HTR-8/SVneo (cell line): ENCODE results near the gene NR3C1.

Source experiments
- DNase-seq: peaks from one replicate; pipeline ENCODE4 v3.0.0; 2011; ENCODE audit warnings: low spot score, mixed read lengths; ENCODE audit not compliant: insufficient read length
- FAIRE-seq: peaks from 2 replicates; lab custom pipeline; 2011; peaks lifted over from hg19 to GRCh38; lab: Jason Lieb, UNC

NR3C1 gene

DNA sequence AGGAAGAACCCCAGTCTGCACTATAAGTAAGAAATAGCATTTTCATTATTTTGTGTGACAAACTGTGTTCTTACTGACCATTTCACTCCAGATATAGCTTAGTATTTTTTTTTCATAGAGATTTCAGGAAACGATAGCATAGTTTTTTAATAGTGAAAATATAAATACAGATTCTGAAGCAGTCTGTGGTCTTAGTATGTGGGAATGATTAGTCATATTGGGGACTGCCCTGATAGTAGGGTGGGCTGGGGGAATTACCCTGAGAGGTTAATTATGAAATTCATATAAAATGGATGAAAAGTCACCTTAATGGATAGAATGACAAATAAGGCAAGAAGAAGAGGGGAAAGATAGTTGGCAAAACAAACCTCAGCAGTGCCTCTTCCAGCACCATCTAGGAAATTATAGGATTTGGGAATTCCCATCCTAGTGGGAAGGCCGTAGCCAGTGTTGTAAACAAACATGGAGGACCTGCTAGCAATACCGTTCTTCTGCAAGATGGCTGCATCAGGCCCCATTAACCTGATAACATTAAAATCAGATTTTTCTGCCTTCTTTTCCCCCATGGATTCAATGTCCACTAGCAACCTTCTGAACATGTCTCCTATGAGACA is 23.7 kb upstream of the NR3C1 start:
- no peak for FAIRE-seq

DNA sequence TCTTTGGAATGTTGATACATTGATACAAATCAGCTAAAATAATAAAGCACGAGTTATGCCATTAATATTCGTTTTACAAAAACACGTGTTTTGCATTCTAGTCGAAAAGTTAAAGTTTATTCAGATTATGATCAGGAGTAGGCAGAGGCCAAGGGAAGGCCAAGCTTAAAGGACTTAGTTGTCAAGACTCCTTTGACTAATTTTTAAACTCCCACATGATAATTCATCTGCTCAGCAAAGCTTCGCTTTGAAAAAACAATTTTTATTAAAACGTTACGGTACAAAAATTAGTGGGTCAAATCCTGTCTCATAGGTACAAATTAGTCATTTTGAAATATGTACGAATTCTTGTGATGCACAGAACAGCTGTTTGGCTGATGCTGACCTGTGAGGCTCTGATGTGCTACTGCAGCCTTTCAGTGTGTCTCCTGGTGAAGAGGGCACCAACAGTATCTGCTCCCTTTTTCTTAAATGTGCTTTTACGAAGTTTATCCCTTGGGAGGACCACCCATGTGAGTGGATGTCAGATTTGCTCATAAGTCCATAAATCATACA is 23.0 kb upstream of the NR3C1 start:
- FAIRE-seq (no peak), DNase-seq (no peak)

More for the DNA sequence above, 23.7 kb upstream of the NR3C1 start:
- DNase-seq: no peak

DNA sequence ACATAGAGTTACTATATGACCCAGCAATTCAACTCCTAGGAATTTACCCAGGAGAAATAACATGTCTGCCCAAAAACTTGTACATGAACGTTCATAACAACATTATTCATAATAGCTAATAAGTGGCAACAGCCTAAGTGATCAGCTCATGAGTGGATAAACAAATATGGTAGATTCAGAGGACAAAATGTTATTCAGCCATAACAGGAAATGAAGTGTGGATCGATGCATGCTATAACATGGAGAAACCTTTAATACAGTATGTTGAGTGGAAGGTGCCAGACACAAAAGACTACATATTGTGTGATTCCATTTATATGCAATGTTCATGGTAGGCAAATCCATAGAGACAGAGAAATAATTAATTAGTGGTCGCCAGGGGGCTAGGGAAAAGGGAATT is 22.3 kb upstream of the NR3C1 start:
- FAIRE-seq: no peak
- DNase-seq: no peak

DNA sequence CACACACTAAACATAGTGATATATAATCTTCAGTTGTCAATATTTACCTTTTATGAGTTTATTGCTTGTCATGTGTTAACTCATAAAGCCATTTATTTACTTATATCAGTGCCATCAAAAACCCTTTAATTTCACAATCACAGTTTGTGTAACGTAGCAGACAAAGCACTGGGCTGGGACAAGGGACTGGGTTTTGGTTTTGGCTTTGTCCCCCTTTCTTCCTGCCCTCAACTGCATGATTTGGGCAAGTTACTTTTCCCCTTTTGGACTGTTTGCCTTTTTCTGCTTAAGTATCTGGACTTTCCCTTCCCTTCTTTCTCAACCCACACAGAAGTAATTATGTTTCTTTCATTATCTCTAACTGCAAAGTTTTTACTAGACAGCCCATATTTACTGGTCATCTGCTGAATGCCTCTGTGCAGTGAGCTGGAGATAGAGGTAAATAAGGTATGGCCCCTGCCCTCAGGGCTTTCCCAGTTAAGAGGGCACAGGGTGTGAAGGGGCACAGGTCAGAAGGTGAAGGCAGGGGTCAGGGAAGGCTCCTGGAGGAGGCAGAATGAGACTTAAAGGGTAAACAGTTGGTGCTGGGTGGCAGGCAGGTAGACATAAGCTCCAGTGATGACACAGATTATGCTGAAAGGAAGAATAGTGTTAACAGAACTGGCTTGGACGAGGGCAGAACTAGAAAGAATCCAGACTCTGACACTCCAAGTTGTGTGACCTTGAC is 14.8 kb upstream of the NR3C1 start:
- DNase-seq: no peak
- no peak for FAIRE-seq

DNA sequence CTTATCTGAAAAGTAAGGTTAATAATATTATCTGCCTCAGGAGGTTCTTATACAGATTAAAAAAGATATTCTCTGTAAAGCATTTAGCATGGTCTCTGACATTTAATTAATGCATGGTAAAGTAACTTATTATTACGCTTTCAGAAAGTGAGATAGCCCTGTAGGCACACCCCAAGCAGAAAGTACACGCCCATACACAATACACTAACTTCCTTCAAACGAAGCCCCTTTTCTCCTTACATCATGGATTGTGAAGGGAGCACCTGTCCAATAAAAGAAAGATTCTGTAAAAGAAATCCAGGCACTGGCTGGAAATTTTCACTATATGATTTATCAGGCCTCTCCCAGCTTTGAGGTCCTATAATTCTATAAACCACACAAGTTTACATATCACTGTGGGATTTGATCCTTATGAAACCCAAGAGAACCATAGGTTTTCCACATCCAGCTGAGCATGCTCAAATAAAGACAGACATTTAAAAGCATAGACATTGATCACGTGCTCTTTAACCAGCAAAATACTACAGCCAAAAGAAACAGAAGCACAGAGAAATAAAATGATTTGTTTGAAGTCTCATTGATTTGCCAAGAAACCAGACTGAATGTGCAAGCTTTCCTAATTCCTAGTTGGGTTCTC is 14.1 kb upstream of the NR3C1 start:
- FAIRE-seq: no peak
- no peak for DNase-seq

DNA sequence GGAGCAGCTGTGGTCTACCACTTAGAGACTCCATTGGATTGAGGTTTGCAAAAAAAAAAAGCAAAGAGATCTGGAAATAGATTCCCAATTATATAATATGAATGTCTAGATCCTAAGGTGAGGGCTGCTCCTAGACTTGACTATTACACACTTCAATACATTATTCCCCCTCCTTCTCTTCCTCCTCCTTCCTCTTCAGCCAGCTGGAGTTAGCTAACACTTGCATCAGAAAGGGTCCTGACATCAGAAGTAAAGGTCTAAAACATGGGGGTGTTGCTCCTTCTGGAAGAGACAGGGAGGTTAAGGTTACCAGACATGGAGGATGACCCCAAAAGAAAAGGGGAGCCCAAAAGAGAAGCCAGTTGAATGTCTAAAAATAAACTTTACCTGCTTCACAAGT is 12.9 kb upstream of the NR3C1 start:
- FAIRE-seq (no peak), DNase-seq (no peak)

DNA sequence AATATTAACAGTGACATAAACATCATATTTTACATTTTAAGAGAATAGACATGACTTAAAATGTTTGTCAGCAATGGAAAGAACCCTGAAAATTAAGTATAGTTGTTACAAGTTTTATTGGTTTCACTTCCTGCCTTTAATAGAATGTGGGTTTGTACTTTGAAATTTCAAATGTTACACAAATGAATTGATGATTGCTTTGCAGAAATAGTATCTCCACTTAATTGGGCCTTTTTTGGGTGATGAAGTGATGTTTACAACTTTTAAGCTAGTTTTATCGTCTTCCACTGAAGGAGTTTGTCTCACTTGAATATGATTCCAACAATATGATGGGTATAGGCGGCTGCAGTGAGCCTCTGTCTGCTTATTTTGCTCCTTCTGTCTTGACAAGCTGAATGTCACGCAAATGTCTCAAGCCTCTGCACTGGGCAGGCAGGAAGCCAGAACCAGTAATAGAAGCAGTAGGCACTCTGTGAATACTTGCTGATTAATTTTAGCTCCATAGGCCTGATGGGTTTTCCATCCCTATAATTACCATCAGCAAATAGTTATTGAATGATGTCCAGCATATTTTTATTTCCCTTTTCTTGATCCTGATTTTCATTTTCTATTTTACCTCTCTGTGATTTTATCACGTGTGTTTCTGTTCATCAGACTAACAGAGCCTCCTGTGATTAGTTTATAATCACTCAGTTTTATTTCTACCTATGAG is 10.6 kb upstream of the NR3C1 start:
- no peak for FAIRE-seq

DNA sequence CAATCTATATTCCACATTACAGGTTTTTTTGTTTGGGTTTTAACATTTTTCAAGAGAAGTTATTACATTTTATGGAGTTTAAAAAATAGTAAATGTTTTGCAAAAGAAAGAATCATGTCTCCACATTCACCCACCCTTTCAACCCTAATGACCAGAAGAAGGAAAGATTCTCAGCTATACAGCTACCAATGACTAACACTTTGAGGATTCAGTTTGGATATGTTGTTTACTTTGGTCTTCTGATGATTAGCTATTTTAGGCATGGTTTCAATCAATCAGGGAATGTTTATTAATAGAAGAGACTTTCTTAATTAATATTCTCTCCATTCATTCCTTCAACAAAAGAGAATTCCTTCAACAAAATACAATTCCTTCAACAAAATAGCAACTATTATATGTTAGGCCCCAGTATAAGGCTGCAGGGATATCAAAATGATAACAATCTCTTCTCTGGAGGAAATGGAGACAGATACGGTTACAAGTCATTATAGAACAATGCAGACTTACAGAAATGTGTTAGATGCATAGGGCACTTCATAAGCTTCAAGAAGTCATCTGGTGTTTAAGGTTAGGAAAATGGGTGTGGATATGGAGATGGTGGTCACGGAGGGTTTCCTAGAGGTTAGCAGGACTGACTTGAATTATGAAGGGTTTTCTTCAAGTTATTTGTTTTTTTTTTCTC is 9.3 kb upstream of the NR3C1 start:
- no peak for DNase-seq
- FAIRE-seq: no peak

More for the DNA sequence above, 10.6 kb upstream of the NR3C1 start:
- no peak for DNase-seq

DNA sequence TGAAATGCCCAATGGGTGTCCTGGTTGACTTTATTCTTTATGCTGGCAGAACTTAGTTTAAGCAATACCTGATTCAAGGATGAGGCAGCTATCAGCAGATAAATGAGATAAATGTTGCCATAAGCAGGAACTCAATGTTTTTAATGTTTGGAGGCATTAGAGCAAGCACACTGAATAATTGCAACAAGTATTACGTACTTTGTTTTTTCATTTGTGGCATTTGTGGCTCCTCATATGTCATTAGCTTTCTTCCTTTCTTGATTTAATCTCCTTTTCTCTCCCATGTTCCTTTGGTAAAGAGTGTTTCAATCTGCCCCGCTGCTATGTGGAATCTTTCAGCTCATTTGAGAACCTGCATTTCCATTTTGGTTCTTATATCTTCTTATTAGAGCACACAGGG is 6.4 kb upstream of the NR3C1 start:
- no peak for DNase-seq
- FAIRE-seq: no peak

DNA sequence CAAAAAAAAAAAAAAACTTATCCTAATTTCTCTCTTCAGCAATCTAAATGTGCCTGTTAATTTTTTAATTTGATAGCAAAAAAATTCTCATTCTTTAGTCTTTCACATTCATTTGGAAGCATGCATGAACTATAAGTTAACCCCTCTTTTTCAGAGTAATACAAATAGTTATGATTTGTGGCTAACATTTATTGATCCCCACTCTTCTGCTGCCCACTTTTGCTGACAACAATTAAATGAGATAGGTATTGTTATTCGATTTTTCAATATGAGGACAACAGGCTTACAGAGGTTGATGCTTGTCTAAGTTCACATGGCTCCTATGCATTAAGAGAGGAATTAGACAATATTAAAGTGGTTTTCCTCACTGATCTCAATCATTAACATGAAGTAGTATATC is 2.9 kb upstream of the NR3C1 start:
- no peak for FAIRE-seq
- DNase-seq: no peak

DNA sequence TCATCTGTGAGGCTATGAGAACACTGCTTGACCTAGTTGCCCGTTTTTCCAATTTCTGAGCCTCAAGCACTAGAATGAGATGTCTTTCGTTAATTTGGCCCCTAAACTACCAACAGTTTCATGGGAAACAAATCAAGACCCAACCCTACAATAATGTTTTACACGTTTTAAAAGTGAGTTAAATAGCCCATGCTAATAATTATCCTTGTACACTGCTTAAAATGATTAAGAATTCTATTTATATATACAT is 2.3 kb upstream of the NR3C1 start:
- FAIRE-seq (no peak), DNase-seq (no peak)

DNA sequence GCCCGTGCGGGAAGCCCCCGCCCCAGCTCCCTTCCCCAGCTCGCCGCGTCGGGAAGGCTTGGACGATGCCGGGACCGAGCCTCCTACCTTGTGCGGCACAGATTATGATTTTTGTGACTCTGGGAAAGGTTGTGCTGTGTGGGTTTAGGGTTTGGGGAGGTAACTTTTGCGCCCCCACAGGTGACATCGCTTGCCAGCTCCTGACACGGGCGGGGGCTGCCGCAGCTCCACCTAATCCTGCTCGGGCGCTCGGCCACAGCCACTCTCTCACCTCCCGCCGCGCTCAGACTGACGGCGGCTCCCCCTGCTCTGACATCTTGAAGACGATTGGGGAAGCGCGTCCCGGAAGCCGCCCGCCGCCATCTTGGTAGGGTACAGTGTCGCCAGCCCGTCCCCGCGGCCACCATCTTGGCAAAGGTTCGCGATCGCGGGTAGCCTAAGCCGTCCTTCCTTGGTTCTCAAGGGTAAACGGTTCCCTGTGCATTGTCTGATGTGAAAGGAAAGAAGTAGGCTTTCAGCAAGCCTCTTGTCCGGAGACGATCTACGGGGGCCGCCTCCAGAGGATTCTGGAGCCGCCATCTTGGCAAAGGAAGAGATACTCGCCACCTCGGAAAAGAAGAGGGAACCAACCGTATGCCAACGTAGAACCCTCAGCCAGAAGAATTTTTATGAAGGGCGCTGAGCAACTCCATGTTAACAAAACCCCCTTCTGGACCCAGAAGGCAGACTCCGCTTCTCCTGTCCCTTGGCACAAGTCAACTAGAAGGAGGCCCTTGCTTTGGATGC is 1.8 kb upstream of the NR3C1 start:
- DNase-seq (peak; percentile 64), FAIRE-seq (peak; percentile 49)

DNA sequence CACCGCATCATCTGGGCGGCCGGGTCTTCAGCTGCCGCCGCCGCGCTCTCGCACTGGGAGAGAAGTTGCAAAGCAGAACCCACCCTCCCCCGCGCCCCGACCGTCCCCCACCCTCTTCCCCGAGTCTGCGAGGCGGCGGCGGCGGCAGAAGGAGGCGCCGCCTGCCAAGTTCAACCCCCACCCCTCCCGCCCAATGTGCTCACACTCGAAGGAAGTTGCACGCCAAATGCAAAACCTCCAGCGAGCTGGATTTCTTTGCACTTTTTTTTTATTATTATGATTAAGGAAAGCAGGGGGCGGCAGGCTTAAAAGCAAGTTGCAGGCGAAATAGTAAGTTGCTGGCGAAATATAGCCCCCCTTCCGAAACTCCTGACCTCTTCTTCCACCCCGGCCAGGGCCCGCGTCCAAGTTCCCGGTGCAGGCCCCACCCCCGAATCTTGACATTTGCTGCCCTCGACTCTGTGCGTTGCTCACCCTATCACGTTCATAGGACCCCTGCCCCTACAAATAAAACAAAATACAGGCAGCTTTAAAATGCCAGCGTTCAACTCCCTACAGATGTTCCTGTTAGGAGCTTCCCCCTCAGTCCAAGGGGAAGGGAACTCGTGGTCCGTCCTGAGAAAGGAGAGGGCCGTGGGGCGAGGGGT is 1.1 kb upstream of the NR3C1 start:
- FAIRE-seq (no peak), DNase-seq (peak; percentile 62)

DNA sequence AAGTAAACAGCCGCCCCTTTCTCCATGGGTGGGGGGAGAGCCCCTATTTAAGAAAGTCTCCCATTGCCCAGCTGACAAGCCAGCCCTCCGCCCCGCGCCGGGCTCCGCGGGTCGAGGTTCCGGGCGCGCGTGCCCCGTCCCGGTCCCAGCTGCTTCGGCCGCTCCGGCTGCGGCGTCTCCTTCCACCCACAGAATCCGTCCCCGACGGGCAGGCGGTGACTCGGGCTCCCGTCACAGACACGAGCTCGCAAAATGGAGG is 223 bp downstream of the NR3C1 start:
- FAIRE-seq: no peak
- no peak for DNase-seq

DNA sequence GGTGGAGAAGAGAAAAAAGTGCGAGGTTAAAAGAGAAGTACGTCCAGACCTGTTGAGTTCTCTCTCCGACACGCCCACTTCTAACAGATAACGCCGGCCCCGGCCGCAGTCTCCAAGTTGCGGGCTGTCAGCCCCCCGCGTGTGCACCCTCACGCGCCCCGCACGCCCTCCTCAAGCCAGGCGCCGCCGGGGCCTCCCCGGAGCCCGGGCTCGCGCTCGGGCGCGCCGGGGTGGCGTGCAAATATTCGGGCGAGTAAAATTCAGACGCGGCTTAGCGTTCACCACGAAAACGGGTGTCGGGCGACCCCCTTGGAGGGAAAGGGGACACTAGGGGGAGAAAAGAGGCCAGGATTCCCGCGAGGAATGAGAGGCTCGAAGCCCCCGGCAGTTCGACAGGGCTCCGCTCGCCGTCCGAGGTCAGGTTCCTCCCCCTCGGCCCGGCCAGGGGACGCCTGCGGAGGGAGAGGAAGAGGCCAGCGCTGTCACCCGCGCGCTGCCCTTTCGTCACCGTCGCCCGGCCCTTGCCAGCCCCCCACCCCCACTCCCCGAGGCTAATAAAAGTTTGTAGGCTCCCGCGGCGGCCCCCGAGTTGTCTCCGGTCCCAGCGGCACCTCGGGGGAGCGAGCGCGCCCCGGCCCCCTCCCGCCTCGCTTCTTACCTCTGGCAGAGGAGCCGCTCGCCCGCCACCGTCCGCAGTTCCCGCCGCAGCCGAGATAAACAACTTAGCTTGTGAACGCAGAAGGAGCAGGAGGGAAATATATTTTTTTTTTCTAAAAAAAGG is 743 bp downstream of the NR3C1 start:
- FAIRE-seq (no peak), DNase-seq (peak; percentile 25)

DNA sequence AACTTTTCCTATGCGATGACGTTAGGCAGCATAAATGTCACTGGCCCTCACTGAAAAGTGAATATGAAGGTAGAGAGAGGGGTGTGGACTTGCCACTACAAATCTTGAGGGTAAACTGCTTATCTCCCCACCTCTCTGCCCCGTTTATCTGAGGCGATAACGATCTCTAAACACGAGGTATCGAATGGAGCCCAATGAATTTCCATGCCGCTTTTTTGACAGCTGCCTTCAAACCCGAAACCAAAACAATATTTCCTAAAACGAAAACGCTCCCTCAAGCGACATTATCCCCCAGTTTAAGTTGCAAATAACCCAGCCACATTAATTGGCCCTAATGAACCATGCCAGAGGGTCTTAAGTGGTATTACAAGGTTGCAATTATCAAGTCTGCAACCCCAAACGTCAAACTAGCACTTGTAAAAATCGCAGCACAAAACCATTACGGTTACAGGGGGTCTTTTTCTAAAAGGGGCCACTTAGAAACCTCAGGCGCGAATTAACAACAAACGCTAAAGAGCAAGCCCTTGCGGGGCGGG is 1.4 kb downstream of the NR3C1 start:
- FAIRE-seq (no peak), DNase-seq (no peak)

DNA sequence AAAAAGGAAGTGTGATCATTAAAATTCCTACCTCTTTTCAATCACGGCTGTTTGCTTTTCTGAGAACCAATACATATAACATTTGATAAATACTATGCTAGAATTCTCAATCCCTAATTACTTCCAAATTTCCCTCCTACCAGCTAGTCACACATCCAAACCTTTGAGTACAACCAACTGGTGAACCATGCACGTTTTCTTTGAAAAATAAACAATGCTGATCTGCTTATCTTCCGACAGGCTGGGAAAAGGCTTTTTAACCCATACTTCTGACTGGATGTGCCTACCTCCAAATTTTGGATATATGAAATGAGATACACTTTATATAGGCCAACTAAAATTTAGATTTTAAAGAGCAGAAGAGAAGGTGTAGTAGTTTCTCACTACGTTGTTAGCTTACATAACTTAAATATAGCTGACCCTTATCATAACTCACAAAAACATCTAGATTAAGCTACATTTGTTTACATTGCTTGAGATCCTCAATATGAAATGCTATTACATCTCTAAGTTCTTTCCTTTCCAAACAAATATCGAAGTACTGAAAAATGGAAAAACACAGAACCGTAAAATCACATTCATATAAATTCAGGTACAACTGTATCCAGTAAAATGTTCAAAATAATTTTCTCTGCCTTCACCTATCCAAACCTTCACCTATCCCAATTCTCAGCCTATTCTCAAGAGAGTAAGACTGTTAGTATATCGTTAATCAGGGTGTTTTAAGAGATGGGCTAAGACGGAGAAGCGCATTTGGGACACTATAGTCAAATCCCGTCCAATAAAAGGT is 2.1 kb downstream of the NR3C1 start:
- FAIRE-seq: peak; percentile 13

More for the DNA sequence above, 2.1 kb downstream of the NR3C1 start:
- no peak for DNase-seq
